GM12891 (cell line): Measurements from ENCODE around the gene IL1RAP.

Experiments
- PAX5 ChIP-seq: IDR thresholded peaks from 2 replicates; pipeline ENCODE4 v1.6.1; 2011; ENCODE audit warnings: low read length, moderate library complexity, mild to moderate bottlenecking; ENCODE audit not compliant: insufficient read depth, severe bottlenecking
- POLR2A ChIP-seq: IDR thresholded peaks from 2 replicates; pipeline ENCODE4 v1.6.1; 2011; ENCODE audit warnings: low read depth, low read length, control low read depth
- POLR2AphosphoS5 ChIP-seq: IDR thresholded peaks from 2 replicates; pipeline ENCODE4 v1.6.1; 2011; ENCODE audit warnings: low read depth, low read length, control low read depth
- SPI1 ChIP-seq: IDR thresholded peaks from 2 replicates; pipeline ENCODE4 v1.6.1; 2011; ENCODE audit warnings: low read depth, low read length, control low read depth

DNA sequence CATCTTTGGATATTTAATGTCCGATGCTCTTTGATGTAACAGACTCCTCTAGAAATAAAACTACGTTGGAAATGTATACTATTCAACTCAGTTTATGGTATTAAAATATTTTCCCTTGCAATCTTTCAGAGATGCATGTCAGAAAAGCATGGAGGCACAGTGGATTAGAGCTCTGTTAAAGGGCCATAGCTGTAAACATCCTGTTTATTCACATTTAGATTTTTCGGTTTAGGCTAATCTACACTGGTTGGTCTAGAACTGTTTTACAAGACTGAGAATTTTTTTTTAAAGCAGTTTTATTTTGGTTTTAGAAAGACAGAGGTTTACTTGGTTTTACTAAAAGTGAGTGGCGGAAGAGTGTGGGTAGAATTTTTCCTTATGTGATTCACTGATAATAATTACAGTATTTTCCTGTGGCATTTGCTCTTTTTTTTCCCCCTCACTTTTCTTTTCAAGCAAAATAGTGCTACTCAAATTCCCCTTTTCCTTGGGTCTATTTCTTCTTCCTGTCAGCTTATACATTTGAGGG lies 132.1 kb downstream of the IL1RAP start:
- TF ChIP-seq SPI1 (no peak), POLR2AphosphoS5 (no peak), POLR2A (no peak), PAX5 (no peak)
